ENCODE data around the gene PARD3B.
"Not testable (repeated sequence)": the region's sequence is repeated elsewhere in the genome, so short reads cannot be mapped to it uniquely, and the experiment has no call there.

Gene PARD3B

DNA sequence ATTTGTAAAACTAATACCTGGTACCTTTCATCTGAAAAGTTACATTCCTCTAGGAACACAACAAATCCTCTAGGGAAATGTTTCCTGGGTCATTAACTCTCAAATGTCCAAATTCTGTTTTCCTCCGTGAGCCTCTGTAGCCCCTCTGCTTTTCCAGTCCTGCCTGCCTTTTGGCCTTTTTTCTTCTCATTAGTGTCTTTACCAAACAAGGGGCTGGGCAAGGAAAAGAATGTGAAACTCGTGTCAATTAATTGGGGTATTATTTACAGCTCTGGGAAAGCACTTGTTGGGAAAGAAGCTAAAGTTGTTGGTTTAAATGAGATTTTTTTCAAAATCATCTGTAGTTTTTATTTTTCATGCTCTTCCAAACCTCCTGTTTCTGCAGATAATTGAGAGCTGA lies 938.9 kb downstream of the PARD3B start:
- DNase-seq (ENCODE audit: low read depth in 3 of 3, low spot score in 1 of 3): no peak

- DNase-seq (ENCODE audit: low read depth in 3 of 3, low spot score in 1 of 3): no peak
Measured at GRCh38 chr2:205484764-205485163, 939.5 kb downstream of the PARD3B start.

GRCh38 chr2:205493528-205493927 lies 948.3 kb downstream of the PARD3B start:
- not testable (repeated sequence) for DNase-seq (ENCODE audit: low read depth in 3 of 3, low spot score in 1 of 3)

DNA sequence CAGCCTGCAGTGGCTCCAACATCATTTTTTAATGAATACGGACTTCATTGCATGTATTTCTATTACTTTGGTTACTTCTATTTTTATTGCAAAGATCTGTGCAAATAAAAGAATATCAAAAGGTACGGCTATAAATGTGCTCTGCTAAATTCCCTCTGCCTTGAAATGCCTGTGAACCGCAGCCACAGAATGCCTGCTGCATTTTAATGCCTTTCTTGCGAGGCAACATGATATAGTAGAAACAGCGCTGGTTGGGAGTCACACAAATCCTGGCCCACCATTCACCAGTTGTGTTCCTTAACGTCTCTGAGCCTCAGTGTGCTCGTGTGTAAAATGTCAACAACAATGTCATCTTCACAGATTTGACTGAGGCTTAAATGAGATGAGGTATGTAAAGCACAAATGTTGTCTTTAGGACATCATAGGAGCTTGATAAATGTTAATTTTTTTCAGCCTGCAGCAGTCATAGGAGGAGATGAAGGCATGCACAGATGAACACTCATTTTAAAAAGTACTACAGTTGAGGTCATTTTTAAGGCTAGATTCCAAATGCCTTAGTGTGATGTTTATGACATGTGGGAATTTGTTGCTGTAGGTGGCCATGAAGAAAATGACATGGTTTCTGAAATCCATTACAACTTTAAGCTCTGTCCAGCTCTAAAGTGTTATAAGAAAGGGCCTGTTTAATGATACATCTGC lies 949.4 kb downstream of the PARD3B start:
- no peak for DNase-seq (ENCODE audit: low read depth in 3 of 3, low spot score in 1 of 3)

DNA sequence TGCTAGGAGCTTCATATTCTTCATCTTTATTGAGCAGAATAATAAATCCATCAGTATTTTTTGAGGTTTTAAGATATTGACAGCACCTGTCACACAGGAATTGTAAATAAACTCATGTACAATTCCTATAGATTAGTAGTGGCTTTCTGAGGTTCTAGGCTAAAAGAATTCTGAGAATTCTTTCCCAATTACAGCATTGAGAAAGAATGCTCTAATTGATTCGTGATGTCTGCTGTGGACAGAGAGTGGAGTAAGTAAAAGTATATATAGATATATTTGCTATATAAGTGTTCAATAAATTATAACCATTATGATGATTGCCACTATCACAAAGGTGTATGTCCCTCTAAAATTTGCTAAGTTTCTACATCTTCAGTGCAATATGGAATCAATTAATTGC lies 950.5 kb downstream of the PARD3B start:
- no peak for DNase-seq (ENCODE audit: low read depth in 3 of 3, low spot score in 1 of 3)

DNA sequence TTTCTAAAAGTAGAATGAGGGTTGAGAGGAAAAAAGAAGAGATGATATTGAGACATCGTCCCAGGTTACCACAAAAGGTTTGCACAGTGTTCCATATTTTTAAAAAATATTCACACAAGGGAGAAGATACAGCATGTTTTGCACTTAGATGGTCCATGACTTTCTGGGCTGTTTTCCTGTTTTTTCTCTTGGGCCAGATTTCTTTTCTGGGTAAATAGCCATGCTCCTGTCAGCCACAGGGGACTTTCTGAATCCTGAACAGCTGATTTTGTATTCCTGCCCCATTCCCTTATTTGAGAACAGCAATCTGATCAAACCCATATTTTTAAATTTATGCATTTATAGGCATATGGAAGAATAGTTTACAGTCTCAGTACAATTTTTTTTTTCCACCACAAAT lies 951.1 kb downstream of the PARD3B start:
- no peak for DNase-seq (ENCODE audit: low read depth in 3 of 3, low spot score in 1 of 3)

DNA sequence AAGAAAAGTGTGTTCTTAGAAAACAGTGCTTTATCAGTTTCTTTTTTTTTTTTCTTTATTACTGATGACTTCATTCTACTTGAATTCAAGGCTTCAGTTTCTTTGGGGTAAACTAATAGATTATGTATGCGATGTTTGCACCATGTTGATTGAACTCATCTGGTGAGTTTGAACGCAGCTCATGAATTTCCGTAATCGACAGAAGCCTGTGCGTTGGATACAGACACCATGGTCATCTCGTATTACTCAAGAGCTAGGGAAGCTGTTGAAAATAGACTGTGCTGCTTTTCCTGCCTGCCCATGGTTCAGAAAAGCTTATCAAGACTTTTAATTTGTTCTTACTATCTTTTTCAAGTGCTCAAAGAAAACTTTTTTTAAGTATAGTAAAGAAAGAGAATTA lies 951.5 kb downstream of the PARD3B start:
- DNase-seq (ENCODE audit: low read depth in 3 of 3, low spot score in 1 of 3): no peak

- DNase-seq (ENCODE audit: low read depth in 3 of 3, low spot score in 1 of 3): no peak
Measured at GRCh38 chr2:205499006-205499405, 953.7 kb downstream of the PARD3B start.

DNA sequence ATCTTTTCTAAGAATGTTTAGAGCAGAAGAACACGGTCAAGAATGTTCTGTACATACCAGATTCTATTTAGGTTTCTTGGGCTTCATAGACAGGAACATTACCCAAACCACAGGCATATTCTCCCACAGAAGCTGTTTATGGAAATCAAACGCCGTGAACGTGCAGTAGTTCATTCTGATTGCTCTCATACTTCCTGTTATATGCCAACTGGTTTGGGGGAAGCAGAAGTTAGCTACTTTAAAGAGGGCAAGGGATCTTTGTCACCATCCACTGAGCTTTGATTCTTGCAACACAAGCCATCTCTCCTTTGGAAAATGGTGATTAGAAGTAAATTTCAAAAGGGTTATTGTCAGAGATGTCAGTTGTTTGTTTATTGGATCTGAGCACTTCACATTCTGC lies 954.8 kb downstream of the PARD3B start:
- DNase-seq (ENCODE audit: low read depth in 3 of 3, low spot score in 1 of 3): no peak

DNA sequence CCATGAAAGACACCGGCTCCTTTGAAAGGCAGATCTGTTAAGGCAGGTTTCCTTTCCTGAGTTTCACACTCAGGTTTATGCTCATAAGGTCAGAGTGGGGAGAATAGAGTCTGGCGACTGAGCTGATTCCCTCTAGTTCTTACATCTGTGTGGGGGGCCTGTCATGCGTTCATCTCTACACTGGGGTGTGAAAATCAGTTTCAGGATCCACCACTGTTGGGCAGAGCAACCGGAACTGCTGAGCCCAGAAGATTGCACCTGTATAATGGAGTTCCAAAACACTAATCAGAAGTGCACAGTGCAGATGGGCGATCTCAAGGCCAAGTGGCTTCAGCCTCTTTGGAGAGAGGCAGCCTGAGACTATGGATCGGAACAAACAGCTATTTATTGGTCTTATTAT lies 955.7 kb downstream of the PARD3B start:
- DNase-seq (ENCODE audit: low read depth in 3 of 3, low spot score in 1 of 3): no peak

- DNase-seq (ENCODE audit: low read depth in 3 of 3, low spot score in 1 of 3): no peak
Measured at GRCh38 chr2:205501826-205502225, 956.6 kb downstream of the PARD3B start.

- no peak for DNase-seq (ENCODE audit: low read depth in 3 of 3, low spot score in 1 of 3)
Measured at GRCh38 chr2:205505371-205505770, 960.1 kb downstream of the PARD3B start.

GRCh38 chr2:205509655-205510054 lies 964.4 kb downstream of the PARD3B start:
- no peak for DNase-seq (ENCODE audit: low read depth in 3 of 3, low spot score in 1 of 3)

DNA sequence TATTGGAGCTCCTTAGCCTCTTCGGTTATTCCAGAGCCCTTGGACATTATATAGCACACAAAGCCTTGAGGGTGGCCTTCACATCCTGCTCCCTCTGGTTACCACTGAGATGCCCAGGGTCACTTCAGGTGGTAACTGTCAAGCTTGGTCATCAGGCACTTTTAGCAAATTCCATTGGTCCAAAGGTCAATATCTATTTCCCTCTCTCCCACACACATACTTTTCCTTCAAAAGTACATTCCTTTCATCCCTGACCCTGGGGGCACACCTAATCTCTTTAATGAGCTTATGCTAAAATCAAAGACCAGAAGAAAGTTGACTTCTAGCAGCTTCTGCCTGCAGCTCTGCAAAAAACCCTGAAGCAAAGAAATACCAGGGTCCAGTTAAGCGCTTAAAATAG lies 965.1 kb downstream of the PARD3B start:
- no peak for DNase-seq (ENCODE audit: low read depth in 3 of 3, low spot score in 1 of 3)

- DNase-seq (ENCODE audit: low read depth in 3 of 3, low spot score in 1 of 3): no peak
Measured at GRCh38 chr2:205511221-205511620, 965.9 kb downstream of the PARD3B start.

DNA sequence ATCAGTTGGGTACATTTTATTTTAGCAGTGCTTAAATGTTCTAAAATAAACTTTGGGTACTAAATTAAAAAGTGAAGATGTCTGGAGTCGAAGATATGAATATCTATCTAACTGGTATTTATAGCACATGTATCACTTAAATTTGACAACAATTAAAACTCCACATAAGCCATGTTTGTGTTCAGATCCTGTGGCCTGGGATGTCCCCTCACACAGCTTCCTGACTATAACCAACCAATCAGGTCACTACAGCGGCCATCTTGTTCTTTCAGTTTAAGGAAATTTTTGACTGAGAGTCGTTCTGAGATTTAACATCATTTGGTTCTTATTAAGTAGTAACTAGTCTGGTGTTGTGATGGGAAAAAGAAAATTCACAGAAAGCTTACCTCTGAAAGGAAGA lies 966.4 kb downstream of the PARD3B start:
- no peak for DNase-seq (ENCODE audit: low read depth in 3 of 3, low spot score in 1 of 3)

DNA sequence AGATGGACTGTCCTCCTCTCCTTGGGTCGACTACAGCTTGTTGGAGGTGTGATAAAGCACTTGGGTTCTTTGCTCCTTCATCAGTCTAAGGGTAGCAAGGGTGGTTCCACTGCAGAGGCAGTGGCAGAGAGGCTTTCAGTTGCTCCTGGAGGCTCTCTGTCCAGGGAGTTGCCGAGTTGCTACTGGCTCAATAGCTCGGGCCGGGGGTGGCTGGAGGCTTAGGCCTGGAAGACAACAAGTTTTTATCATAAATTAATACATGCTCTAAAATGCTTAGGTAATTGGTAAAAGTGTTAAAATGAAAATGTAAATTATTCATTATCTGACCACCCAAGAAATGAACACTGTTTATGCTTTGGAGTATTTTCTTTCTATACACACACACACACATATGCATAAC lies 975.0 kb downstream of the PARD3B start:
- no peak for DNase-seq (ENCODE audit: low read depth in 3 of 3, low spot score in 1 of 3)

GRCh38 chr2:205524656-205525055 lies 979.4 kb downstream of the PARD3B start:
- no peak for DNase-seq (ENCODE audit: low read depth in 3 of 3, low spot score in 1 of 3)

GRCh38 chr2:205527801-205528200 lies 982.5 kb downstream of the PARD3B start:
- no peak for DNase-seq (ENCODE audit: low read depth in 3 of 3, low spot score in 1 of 3)

DNA sequence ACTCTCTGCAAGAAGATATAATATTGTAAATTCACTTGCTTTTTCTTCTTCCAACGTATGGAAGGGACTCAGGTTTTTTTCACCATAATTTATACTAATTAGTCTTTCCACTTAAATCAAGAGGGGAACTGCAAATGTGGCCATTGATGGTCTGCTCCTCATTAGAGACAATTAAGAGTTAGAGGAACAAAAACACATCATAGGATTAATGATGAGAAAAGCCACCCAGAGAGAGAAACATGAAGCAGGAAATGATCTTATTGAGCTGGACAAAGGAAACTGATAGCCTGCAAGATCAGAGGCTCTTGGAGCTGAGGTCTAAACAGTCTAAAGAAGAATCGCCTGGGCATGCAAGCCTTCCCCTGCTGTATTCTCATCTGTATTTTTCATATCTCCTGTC lies 985.8 kb downstream of the PARD3B start:
- DNase-seq (ENCODE audit: low read depth in 3 of 3, low spot score in 1 of 3): no peak

DNA sequence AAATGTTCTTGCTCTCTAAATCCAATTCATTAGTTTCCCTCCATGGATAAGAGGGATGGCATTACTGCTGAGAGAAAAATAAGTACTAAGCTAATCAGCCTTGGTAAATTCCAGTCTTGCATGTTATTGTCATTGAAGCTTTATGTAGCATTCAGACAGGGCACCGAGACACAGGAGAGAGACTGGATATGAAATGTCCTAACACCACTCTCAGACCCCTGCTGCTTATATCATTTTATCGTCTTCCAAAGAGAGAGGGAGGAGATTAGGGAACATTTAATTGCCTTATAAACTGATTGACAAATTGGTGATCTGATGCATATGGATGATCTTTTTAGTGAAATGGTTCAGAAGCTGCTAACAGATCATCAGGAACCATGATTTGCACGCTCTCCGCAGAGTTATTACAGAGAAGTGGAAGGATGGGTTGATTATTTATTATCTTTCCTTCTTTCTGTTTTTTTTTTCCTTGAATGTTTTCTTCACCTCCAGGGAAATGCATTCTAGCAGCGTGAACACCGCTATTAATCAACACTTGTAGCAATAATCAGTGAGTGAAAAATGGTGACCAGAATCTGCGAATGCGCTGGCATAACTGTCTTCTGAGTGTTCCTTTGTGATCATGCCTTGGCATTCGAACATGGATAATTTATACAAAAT lies 986.3 kb downstream of the PARD3B start:
- no peak for DNase-seq (ENCODE audit: low read depth in 3 of 3, low spot score in 1 of 3)

DNA sequence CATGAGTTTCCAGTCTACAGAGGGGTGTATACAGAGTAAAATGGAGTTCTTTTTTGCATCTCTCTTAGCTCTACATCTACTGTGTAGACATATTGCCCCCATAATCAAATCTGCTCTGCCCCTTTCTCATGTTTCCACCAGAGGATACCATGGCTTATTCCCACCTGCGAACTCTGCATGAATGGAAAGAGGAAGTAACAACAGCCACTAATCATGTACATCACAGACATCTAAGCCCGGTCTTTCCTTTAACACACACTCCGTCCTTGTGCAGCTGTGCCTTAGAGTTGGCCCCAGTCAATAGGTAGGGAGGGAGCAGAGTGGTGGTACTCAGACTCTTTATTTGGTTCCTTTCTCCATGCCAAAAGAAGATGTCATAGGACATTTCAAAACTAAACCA lies 989.7 kb downstream of the PARD3B start:
- no peak for DNase-seq (ENCODE audit: low read depth in 3 of 3, low spot score in 1 of 3)

GRCh38 chr2:205539603-205540002 lies 994.3 kb downstream of the PARD3B start:
- no peak for DNase-seq (ENCODE audit: low read depth in 3 of 3, low spot score in 1 of 3)
